Activated CD4-positive, alpha-beta T cell treated with anti-CD3 and anti-CD28 coated beads, Interleukin-2, amount 50 U/mL, for 48 hours (primary cell): ENCODE measurements around the gene TLE7.

Source experiments
- DNase-seq, 2 experiments: peaks; one replicate each; pipeline ENCODE4 v3.0.0-alpha.2; 2020

TLE7 gene

GRCh38 chr16:71442051-71442440, at the start of gene TLE7:
TSS of gene TLE7 (minus strand) at chr16:71442054. CDS start at chr16:71433324, 8,730 bp downstream.
- no peak for DNase-seq

- DNase-seq = no peak
Measured at GRCh38 chr16:71491054-71491453, 49.2 kb upstream of the TLE7 start.

- no peak for DNase-seq
Measured at GRCh38 chr16:71490361-71490760, 48.5 kb upstream of the TLE7 start.

GRCh38 chr16:71489122-71489521, 47.3 kb upstream of the TLE7 start, which contains the start of gene ZNF19:
TSS of gene ZNF19 (minus strand) at chr16:71489324. CDS start at chr16:71482114, 7,210 bp downstream.
- DNase-seq = no peak

GRCh38 chr16:71484006-71484893, 42.4 kb upstream of the TLE7 start:
- DNase-seq = peak; percentile 81 to 86

- no peak for DNase-seq
Measured at GRCh38 chr16:71482569-71482968, 40.7 kb upstream of the TLE7 start.

GRCh38 chr16:71480956-71481355, 39.1 kb upstream of the TLE7 start:
- no peak for DNase-seq

- DNase-seq = no peak
Measured at GRCh38 chr16:71479420-71479819, 37.6 kb upstream of the TLE7 start.

GRCh38 chr16:71476457-71477124, 34.7 kb upstream of the TLE7 start:
- no peak for DNase-seq

GRCh38 chr16:71474864-71475263, 33.0 kb upstream of the TLE7 start:
- DNase-seq = no peak

- no peak for DNase-seq
Measured at GRCh38 chr16:71473891-71474290, 32.0 kb upstream of the TLE7 start.

GRCh38 chr16:71472931-71473330, 31.1 kb upstream of the TLE7 start:
- no peak for DNase-seq

GRCh38 chr16:71472051-71472450, 30.2 kb upstream of the TLE7 start:
- DNase-seq = no peak

- peak; percentile 44 to 47 for DNase-seq
Measured at GRCh38 chr16:71467810-71468209, 26.0 kb upstream of the TLE7 start.

- DNase-seq = no peak
Measured at GRCh38 chr16:71464231-71464630, 22.4 kb upstream of the TLE7 start.

GRCh38 chr16:71461686-71462648, 20.1 kb upstream of the TLE7 start, which contains the start of gene ZNF23:
TSS of gene ZNF23 (minus strand) at chr16:71462247. CDS start at chr16:71456796, 5,451 bp downstream.
- DNase-seq = peak; percentile 78 to 82

- no peak for DNase-seq
Measured at GRCh38 chr16:71460941-71461340, 19.1 kb upstream of the TLE7 start.

- no peak for DNase-seq
Measured at GRCh38 chr16:71460236-71460635, 18.4 kb upstream of the TLE7 start.

GRCh38 chr16:71459510-71459909, 17.7 kb upstream of the TLE7 start:
- DNase-seq = no peak

GRCh38 chr16:71456801-71457200, 14.9 kb upstream of the TLE7 start:
- DNase-seq = no peak

- no peak for DNase-seq
Measured at GRCh38 chr16:71453036-71453435, 11.2 kb upstream of the TLE7 start.

GRCh38 chr16:71449020-71449419, 7.2 kb upstream of the TLE7 start:
- no peak for DNase-seq
